ENCODE measurements around the gene TRIO. TPM values are rescaled to one million over a fixed set of nuclear protein-coding genes. Genes with fewer than 3 reads are reported as not detected.

TRIO gene
- total and polyA plus RNA-seq, 2 donors (not counting 1 experiment from before 2014, with no cell fraction given), result 134 to 281 TPM

GRCh38 chr5:14379739-14380497 is 236.8 kb downstream of the TRIO start:
- Histone ChIP-seq H3K36me3 (ENCODE audit: control insufficient read depth, insufficient read depth, low read length) (peaks cover 36% of the 10 kb centered on the region), H4K20me1 (ENCODE audit: control insufficient read depth, extremely low read depth, insufficient read depth, low read length) (no peaks in the 10 kb centered on the region), H2AFZ (ENCODE audit: low read length) (no peak overlapping the region), H3K9ac (ENCODE audit: insufficient read depth, low read length) (no peak overlapping the region), H3K4me2 (ENCODE audit: extremely low read depth, insufficient read depth, low read length) (no peak overlapping the region), H3K27me3 (ENCODE audit: control insufficient read depth, insufficient read depth, low read length) (no peaks in the 10 kb centered on the region), H3K4me3 (replicated peaks in 1 of 4; ENCODE audit: control extremely low read depth in 1 of 4, insufficient read depth in 1 of 4, low read depth in 3 of 4, low read length in 4 of 4) (no peak overlapping the region), H3K27ac (ENCODE audit: insufficient read depth, low read length) (no peak overlapping the region), H3K9me3 (ENCODE audit: control insufficient read depth, insufficient read depth, low read depth, low read length) (no peaks in the 10 kb centered on the region), H3K4me1 (ENCODE audit: control insufficient read depth, extremely low read depth, insufficient read depth, low read length) (no peaks in the 10 kb centered on the region), H3K79me2 (ENCODE audit: control insufficient read depth, insufficient read depth, low read length) (peaks cover 12% of the 10 kb centered on the region)
- TF ChIP-seq, protein P1, sequence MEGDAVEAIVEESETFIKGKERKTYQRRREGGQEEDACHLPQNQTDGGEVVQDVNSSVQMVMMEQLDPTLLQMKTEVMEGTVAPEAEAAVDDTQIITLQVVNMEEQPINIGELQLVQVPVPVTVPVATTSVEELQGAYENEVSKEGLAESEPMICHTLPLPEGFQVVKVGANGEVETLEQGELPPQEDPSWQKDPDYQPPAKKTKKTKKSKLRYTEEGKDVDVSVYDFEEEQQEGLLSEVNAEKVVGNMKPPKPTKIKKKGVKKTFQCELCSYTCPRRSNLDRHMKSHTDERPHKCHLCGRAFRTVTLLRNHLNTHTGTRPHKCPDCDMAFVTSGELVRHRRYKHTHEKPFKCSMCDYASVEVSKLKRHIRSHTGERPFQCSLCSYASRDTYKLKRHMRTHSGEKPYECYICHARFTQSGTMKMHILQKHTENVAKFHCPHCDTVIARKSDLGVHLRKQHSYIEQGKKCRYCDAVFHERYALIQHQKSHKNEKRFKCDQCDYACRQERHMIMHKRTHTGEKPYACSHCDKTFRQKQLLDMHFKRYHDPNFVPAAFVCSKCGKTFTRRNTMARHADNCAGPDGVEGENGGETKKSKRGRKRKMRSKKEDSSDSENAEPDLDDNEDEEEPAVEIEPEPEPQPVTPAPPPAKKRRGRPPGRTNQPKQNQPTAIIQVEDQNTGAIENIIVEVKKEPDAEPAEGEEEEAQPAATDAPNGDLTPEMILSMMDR (conservative IDR thresholded peaks at IDR 0.05 in 1 of 2, IDR thresholded peaks at IDR 0.05 in 1 of 2; ENCODE audit: low read depth in 1 of 2, low read length in 2 of 2), result no peak
- TF ChIP-seq EZH2 (IDR thresholded peaks at IDR 0.05; ENCODE audit: low read length, missing control alignments), result no peak
- DNase-seq (ENCODE audit: low read depth in 2 of 2), result no peak

DNA sequence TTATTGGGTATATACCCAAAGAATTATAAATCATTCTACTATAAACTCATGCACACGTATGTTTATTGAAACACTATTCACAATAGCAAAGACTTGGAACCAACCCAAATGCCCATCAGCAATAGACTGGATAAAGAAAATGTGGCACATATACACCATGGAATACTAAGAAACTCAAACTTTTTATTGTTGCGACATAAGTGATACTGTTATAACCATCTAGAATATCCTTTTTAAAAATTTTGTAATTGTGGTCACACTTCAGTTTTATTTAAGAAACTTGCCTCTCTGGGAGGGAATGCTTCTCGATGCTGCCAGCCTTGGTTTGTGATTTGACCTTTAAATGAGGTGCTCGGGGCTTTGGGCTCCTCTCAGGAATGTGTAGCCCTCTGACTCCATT is 237.6 kb downstream of the TRIO start:
- H3K9ac ChIP-seq (ENCODE audit: insufficient read depth, low read length), result no peak overlapping the region
- peaks cover 12% of the 10 kb centered on the region for H3K79me2 ChIP-seq (ENCODE audit: control insufficient read depth, insufficient read depth, low read length)
- no peak for TF ChIP-seq EZH2 (IDR thresholded peaks at IDR 0.05; ENCODE audit: low read length, missing control alignments)
- TF ChIP-seq, protein P1 (conservative IDR thresholded peaks at IDR 0.05 in 1 of 2, IDR thresholded peaks at IDR 0.05 in 1 of 2; ENCODE audit: low read depth in 1 of 2, low read length in 2 of 2), result no peak
- no peak overlapping the region for H2AFZ ChIP-seq (ENCODE audit: low read length)
- H3K36me3 ChIP-seq (ENCODE audit: control insufficient read depth, insufficient read depth, low read length), result peaks cover 37% of the 10 kb centered on the region
- no peak overlapping the region for H3K4me3 ChIP-seq (replicated peaks in 1 of 4; ENCODE audit: control extremely low read depth in 1 of 4, insufficient read depth in 1 of 4, low read depth in 3 of 4, low read length in 4 of 4)
- H3K27ac ChIP-seq (ENCODE audit: insufficient read depth, low read length), result no peak overlapping the region
- no peaks in the 10 kb centered on the region for H3K9me3 ChIP-seq (ENCODE audit: control insufficient read depth, insufficient read depth, low read depth, low read length)
- no peak overlapping the region for H3K4me2 ChIP-seq (ENCODE audit: extremely low read depth, insufficient read depth, low read length)
- H4K20me1 ChIP-seq (ENCODE audit: control insufficient read depth, extremely low read depth, insufficient read depth, low read length), result no peaks in the 10 kb centered on the region
- no peaks in the 10 kb centered on the region for H3K27me3 ChIP-seq (ENCODE audit: control insufficient read depth, insufficient read depth, low read length)
- H3K4me1 ChIP-seq (ENCODE audit: control insufficient read depth, extremely low read depth, insufficient read depth, low read length), result no peaks in the 10 kb centered on the region
- DNase-seq (ENCODE audit: low read depth in 2 of 2), result no peak

- Histone ChIP-seq H3K79me2 (ENCODE audit: control insufficient read depth, insufficient read depth, low read length) (peaks cover 14% of the 10 kb centered on the region), H3K9me3 (ENCODE audit: control insufficient read depth, insufficient read depth, low read depth, low read length) (no peaks in the 10 kb centered on the region), H3K4me3 (replicated peaks in 1 of 4; ENCODE audit: control extremely low read depth in 1 of 4, insufficient read depth in 1 of 4, low read depth in 3 of 4, low read length in 4 of 4) (no peak overlapping the region), H3K27me3 (ENCODE audit: control insufficient read depth, insufficient read depth, low read length) (no peaks in the 10 kb centered on the region), H3K4me2 (ENCODE audit: extremely low read depth, insufficient read depth, low read length) (no peak overlapping the region), H3K9ac (ENCODE audit: insufficient read depth, low read length) (no peak overlapping the region), H4K20me1 (ENCODE audit: control insufficient read depth, extremely low read depth, insufficient read depth, low read length) (no peaks in the 10 kb centered on the region), H3K4me1 (ENCODE audit: control insufficient read depth, extremely low read depth, insufficient read depth, low read length) (no peaks in the 10 kb centered on the region), H2AFZ (ENCODE audit: low read length) (no peak overlapping the region), H3K36me3 (ENCODE audit: control insufficient read depth, insufficient read depth, low read length) (peaks cover 39% of the 10 kb centered on the region), H3K27ac (ENCODE audit: insufficient read depth, low read length) (no peak overlapping the region)
- DNase-seq (ENCODE audit: low read depth in 2 of 2), result no peak
- TF ChIP-seq, protein P1 (conservative IDR thresholded peaks at IDR 0.05 in 1 of 2, IDR thresholded peaks at IDR 0.05 in 1 of 2; ENCODE audit: low read depth in 1 of 2, low read length in 2 of 2), result no peak
- no peak for TF ChIP-seq EZH2 (IDR thresholded peaks at IDR 0.05; ENCODE audit: low read length, missing control alignments)
Observed at GRCh38 chr5:14382640-14383039, 239.5 kb downstream of the TRIO start.
